ENCODE data around the gene STX10.
A peak's percentile ranks its signal among the peaks of the same experiment; 100 is the strongest.
"Not testable (repeated sequence)": the region's sequence is repeated elsewhere in the genome, so short reads cannot be mapped to it uniquely, and the experiment has no call there.

STX10 gene, protein sequence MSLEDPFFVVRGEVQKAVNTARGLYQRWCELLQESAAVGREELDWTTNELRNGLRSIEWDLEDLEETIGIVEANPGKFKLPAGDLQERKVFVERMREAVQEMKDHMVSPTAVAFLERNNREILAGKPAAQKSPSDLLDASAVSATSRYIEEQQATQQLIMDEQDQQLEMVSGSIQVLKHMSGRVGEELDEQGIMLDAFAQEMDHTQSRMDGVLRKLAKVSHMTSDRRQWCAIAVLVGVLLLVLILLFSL

DNA sequence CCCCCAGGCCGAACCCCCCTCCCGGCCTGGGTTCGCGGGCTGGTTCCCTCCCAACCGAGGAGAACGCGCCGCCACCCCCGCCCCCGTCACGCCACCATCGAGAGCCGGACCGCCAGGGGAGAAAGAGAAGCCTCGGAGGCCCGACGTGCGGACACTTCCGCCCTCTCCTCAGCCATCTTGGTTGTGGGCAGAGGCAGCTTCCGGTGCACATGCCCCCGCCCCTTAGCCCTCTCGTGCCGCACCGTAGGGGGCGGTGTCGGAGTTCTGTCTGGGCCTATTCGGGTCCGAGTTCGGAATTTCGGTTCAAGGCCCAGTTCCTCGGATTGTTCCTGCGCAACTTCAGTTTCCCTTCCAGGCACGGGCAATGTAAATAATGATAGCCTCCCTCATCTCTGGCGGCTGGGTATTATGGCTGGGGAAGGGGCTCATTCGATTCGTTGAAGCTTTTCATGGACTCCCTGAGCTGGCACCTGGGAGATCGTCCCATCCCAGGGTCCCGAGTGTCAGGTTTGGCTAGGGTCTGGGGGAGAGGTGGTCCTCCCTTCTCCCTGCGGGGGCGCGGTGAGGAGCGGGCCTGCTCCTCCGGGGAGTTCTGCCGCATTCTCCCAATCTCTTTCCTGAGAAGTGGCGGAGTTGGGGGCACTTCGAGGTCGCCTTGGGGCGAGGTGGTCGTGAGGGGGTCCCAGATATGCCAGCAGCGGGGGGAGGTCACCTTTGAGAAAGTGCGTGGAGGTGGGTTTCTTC is at the start of gene STX10, which contains the start of gene IER2:
Gene STX10 (minus strand): TSS at position 189 of the 744 bp plus-strand sequence. CDS start 202 bp downstream, outside the sequence.
Gene IER2 (plus strand): TSS at position 225 of the 744 bp plus-strand sequence. CDS start 2,776 bp downstream, outside the sequence.
- peak; percentile 89 for DNase-seq

DNA sequence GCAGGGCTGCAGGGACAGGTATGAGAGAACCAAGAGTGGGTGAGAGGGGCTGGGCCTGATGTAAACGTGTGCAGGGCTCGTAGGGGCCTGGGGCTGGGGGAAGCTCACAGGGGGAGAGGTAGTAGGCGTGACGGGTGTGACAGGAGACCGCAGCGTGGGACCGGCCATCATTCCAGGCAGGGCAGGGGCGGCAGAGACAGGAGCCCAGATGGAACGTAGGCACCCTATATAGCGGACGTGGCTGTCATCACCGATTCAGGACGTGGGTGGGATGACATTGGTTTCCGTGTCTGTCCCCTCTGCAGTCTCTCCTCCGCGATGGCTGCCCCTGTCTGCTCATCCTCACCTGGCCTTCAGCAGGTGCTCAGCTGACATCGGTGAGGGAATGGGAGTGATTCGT is 48.5 kb upstream of the STX10 start:
- no peak for DNase-seq

DNA sequence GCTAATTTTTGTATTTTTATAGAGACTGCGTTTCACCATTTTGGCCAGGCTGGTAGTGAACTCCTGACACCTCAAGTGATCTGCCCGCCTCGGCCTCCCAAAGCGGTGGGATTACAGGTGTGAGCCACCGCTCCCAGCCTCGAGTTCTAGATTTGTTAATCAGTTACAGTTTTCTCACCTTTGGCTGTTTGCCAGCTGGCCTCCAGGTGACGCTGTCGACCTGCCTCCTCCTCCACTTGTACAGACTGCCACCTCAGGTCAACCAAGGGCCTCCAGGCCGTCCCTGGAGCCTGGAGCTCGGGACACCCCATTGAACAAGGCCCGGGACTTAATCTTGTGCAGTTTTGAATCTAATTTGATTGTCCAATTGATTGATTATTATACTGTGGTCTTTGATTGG is 45.5 kb upstream of the STX10 start:
- no peak for DNase-seq

DNA sequence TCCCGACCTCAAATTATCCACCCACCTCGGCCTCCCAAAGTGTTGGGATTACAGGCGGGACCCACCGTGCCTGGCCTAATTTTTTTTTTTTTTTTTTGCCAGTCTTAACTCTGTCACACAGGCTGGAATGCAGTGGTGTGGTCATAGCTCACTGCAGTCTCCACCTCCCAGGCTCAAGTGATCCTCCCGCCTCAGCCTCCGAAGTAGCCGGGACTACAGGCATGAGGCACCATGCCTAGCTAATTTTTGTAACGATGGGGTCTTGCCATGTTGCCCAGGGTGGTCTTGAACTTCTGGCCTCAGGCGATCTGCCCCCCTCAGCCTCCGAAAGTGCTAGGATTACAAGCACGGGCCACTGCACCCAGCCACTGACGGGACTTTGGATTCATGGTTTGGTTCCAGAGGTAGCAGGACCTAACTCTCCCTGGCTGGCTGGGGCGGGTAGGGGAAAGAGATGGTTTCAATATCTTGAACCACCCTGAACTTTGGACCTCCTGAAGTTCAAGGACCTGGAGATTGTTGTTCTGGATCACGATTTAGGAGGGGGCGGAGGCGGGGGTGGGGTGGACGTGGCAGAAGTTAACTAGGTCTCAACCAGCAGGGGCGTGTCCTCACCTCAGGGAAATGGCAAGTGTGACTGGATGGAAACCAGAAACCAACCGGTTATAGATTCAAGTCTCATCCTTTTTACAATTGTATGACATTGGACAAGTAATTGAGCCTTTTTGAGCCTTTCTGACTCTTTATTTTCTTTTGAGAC is 40.8 kb upstream of the STX10 start:
- no peak for DNase-seq

DNA sequence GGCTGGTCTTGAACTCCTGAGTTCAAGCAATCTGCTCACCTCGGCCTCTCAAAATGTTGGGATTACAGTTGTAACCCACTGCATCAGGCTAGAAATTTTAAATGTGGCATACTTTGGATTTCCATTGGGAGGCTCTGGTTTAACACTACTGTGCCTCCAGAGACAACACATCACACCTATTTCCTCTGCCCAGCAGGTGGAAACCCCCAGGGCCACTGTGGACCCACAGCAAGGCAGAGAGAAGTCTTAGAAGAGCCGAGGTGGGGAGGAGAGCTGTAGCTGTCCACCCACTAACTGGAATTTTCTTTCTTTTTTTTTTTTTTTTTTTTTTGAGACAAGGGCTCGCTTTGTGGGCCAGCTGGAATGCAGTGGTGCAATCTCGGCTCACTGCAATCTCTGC is 39.4 kb upstream of the STX10 start:
- no peak for DNase-seq

DNA sequence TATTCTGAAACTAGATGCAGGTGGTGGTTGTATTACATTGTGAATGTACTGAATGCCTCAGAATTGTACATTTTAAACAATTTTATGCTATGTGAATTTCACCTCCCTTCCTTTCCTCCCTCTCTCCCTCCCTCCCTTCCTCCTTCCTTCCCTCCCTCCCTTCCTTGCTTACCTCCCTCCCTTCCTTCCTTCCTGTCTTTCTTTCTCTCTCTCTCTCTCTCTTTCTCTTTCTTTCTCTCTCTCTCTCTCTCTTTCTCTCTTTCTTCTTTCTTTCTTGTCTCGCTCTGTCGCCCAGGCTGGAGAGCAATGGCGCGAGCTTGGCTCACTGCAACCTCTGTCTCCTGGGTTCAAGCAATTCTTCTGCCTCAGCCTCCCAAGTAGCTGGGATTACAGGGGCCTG is 37.2 kb upstream of the STX10 start:
- no peak for DNase-seq

DNA sequence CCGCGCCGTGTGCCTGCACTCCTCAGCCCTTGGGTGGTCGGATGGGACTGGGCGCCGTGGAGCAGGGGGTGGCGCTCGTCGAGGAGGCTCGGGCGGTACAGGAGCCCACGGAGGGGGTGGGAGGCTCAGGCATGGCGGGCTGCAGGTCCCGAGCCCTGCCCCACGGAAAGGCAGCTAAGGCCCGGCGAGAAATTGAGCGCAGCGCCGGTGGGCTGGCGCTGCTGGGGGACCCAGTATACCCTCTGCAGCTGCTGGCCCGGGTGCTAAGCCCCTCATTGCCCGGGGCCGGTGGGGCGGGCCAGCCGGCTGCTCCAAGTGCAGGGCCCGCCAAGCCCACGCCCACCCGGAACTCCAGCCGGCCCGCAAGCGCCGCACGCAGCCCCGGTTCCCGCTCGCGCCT is 36.5 kb upstream of the STX10 start:
- not testable (repeated sequence) for DNase-seq

DNA sequence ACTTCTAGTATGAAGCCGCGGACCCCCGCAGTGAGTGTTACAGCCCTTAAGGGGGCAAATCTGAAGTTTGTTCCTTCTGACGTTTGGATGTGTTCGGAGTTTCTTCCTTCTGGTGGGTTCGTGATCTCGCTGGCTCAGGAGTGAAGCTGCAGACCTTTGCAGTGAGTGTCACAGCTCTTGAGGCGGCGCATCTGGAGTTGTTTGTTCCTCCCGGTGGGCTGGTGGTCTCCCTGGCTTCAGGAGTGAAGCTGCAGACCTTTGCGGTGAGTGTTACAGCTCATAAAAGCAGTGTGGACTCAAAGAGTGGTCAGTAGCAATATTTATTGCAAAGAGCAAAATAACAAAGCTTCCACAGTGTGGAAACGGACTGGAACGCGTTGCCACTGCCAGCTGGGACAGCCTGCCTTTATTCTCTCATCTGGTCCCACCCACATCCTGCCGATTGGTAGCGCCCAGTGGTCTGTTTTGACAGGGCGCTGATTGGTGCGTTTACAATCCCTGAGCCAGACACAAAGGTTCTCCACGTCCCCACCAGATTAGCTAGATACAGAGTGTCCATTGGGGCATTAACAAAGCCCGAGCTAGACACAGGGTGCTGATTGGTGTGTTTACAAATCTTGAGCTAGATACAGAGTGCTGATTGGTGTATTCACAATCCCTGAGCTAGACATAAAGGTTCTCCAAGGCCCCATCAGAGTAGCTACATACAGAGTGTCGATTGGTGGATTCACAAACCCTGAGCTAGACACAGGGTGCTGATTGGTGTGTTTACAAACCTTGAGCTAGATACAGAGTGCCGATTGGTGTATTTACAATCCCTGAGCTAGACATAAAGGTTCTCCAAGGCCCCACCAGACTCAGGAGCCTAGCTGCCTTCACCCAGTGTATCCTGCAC is 35.8 kb upstream of the STX10 start:
- DNase-seq = not testable (repeated sequence)

DNA sequence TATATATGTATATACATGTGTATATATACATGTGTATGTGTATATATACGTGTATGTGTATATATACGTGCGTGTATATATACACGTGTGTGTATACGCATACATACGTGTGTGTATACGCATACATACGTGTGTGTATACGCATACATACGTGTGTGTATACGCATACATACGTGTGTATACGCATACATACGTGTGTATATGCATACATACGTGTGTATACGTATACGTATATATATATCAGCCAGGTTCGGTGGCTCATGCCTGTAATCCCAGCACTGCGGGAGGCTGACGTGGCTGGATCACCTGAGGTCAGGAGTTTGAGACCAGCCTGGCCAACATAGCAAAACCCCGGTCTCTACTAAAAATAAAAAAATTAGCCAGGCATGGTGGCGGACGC is 34.8 kb upstream of the STX10 start:
- DNase-seq = not testable (repeated sequence)

DNA sequence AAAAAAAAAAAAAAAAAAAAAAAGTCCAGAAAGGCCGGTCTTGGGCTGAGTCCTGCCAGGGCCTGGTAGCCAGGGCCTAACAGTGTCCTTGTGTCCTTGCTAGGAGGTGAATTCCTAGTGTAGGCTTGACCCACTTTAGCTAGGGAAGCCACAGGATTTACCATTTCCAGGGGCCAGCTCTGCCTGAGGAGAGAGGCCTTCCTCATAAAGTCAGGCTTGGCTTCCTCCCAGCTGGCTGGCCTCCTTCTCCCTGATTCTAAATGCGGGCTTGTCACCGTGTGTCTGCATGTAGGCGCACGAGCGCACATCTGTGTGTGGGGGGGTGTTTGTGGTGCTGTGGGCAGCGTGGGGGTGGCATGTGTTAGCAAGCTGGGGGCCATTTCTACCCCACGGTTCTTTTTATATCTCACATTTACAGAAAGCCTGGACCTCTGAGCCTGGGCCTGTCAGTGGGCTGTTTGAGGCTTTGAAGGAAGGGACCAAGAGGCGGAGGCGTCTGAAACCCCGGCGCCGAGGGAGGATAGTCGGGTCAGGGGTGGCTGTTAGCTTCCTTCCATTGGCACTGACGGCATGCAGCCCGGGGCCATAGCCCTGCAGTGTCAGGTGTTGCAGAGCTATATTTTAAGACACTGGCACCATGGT is 31.7 kb upstream of the STX10 start:
- no peak for DNase-seq

DNA sequence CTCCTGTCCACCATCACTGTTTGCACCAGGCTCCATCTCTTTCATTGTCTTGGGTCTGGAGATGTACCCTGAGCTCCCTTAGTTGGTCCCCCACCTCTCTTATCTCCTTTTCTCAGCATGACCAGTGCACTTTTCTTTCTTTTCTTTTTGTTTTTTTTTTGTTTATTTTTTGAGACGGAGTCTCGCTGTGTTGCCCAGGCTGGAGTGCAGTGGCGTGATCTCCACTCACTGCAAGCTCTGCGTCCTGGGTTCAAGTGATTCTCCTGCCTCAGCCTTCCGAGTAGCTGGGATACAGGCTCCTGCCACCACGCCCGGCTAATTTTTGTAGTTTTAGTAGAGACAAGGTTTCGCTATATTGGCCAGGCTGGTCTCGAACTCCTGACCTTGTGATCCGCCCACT is 28.1 kb upstream of the STX10 start:
- DNase-seq = not testable (repeated sequence)

DNA sequence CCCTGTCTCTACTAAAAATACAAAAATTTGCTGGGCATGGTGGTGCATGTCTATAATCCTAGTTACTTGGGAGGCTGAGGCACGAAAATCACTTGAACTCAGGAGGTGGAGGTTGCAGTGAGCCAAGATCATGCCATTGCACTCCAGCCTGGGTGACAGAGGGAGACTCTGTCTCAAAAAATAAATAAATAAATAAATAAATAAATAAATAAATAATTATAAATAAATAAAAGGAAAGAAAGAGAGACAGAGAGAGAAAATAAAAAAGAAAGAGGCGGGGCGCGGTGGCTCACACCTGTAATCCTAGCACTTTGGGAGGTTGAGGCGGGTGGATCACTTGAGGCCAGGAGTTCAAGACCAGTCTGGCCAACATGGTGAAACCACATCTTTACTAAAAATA is 27.4 kb upstream of the STX10 start:
- not testable (repeated sequence) for DNase-seq

DNA sequence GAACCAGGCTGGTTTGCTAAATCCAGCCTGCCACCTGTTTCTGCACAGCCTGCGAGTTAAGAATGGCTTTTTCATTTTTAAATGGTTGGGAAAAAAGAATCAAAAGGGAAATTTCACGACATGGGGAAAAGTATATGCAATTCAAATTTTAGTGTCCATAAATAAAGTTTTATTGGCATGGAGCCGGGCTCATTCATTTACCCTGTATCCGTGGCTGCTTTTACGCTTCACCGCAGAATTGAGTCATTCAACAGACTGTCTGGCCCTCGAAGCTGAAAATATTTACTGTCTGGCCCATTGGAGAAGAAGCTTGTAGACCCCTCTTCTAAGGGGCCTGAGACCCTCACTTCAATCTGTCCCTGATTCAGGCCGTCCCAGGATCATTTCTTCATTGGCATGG is 26.2 kb upstream of the STX10 start:
- DNase-seq = peak; percentile 23

DNA sequence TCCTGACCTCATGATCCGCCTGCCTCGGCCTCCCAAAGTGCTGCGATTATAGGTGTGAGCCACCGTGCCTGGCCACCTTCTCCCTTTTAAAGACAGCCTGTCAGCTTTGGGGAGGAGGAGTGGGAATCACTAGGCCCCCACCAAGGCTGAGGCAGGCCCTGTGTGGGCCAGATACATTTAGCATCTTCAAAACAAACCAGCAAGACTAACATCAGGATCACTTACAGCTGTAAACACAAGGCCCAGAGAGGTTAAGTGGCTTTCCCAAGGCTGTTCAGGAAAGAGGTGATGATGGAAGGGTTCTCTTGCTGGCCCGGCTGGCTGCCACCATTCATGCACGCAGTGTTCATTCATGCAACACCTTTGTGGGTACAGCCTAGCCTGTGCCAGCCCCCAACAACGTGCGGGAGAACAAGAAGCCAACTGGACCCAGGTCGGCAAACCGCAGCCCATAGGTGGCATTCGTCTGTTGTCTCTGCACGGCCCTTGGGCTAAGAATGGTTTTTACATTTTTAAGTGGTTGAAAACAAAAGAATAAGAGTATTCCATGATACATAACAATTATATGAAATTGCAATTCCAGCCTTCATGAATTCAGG is 23.1 kb upstream of the STX10 start:
- no peak for DNase-seq

DNA sequence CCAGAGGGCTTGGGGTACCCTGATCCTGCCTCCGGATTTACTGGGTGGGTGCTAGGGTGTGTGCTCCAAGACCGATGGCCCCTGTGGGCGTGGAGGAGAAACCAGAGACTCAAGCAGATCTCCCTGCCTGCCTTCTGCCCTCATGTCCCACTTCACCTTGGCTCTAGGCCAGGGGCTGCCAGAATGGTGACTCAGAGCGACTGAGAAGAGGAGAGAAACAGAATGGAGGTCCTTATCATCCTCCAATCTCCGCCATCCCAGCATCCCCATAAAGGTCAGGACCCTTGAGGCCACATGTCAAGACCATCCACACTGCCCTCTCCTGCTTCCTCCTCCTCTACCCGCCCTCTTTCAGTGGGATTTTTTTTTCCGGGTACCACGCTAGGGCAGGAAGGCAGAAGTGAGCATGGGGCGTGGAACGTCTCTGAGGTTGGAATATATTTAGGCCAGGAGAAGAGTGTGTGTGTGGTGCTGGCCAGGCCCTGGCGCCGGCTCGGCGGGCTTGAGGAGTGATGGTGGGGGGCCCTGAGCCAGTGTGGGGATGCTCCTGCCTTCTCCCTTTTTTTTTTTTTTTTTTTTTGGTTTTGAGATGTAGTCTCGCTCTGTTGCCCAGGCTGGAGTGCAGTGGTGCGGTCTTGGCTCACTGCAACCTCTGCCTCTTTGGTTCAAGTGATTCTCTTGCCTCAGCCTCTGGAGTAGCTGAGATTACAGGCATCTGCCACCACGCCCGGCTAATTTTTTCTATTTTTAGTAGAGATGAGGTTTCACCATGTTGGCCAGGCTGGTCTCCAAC is 22.4 kb upstream of the STX10 start:
- peak; percentile 66 for DNase-seq

DNA sequence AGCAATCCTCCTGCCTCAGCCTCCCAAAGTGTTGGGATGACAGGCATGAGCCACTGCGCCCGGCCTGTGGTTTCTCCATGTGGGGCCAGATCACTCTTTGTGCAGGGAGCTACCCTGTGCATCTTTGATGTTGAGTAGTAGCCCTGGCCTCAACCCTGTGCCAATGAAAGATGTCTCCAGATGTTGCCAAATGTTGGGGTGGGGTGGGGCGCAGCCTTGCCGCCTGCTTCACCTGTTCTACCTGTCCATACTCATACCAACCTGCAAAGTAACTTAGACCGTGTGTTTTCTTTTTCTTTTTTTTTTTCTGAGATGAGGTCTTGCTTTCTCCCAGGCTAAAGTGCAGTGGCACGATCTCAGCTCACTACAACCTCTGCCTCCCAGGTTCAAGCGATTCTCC is 21.0 kb upstream of the STX10 start:
- no peak for DNase-seq

DNA sequence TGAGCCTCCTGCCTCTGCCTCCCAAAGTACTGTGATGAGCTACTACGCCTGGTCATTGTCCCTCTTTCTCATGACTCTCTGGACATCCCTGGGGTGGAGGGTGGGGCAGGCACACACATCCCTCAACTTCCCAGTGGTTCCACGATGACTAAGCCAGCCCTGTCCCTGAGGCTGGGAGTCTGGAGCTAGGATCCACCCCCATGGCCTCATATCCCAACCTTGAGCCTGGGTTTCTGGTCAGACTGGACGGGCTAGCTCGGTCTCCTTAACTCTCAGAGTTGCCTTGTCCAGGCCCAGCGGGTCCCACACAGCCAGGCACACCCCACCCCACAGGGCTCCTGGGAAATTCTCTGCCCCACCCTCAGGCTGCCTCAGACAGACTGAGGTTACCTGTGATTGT is 19.6 kb upstream of the STX10 start:
- DNase-seq = no peak

DNA sequence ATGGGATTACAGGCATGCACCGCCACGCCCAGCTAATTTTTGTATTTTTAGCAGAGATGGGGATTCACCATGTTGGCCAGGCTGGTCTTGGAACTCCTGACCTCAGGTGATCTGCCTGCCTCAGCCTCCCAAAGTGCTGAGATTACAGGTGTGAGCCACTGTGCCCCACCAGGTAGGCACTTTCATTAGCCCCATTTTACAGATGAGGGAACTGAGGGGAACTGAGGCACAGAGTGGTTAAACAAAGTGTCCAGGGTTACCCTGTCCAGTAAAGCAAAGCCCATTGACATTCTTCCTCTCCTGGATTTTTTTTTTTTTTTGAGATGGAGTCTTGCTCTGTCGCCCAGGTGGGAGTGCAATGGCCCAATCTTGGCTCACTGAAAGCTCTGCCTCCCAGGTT is 16.0 kb upstream of the STX10 start:
- not testable (repeated sequence) for DNase-seq

DNA sequence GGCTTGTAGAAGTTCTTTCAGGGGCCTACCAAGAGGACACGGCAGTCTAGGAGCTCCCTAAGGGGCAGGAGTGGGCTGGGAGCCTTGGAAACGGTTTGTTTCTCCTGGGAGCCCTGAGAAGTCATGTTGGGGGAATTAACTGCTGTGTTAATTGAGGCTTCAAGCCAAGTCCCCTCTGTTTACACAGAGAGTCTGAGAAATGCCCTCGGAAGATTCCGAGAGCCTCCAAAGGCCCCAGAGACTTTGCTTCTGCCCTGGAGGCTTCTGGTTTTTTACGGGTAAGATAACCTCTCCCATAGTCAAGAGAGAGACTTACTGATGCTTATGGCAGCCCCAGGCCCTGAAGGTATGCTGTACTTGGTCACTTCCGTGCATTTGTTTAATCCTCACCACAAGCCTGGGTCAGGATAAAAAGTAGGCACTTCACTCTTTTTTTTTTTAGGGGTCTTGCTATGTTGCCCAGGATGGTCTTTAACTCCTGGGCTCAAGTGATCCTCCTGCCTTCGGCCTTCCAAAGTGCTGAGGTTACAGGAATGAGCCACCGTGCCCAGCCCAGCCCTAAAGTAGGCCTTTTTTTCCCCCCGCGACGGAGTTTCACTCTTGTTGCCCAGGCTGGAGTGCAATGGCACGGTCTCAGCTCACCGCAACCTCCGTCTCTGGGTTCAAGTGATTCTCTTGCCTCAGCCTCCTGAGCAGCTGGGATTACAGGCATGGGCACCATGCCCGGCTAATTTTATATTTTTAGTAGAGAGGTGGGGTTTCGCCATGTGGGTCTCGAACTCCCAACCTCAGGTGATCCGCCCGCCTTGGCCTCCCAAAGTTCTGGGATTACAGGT is 15.2 kb upstream of the STX10 start:
- peak; percentile 17 for DNase-seq

All from NCI-H2171 treated with DMSO at 0.1 percent for 48 hours (cell line).